B cell (primary cell): ENCODE results near the gene AXIN1. TPM values are rescaled to one million over a fixed set of nuclear protein-coding genes. Genes with fewer than 3 reads are reported as not detected.

Experiments used
- ATAC-seq: fragments of 200-7000 bp; cut with Tn5 transposase; one replicate; pipeline ENCODE4 v1.10.0; 2021; ENCODE audit warnings: low read depth, mild to moderate bottlenecking, moderate number of reproducible peaks, moderate library complexity
- CTCF ChIA-PET: fragments of 350-600 bp; sonication (Branson Sonifier 250); formaldehyde crosslinking; loops from one replicate; lab custom pipeline; 2021; ENCODE audit warnings: antibody characterized with exemption, inconsistent platforms; lab: Charles Lee
- POLR2A ChIA-PET: fragments of 350-600 bp; sonication (Branson Sonifier 250); formaldehyde crosslinking; loops from one replicate; lab custom pipeline; 2021; ENCODE audit warnings: antibody characterized with exemption; lab: Charles Lee
- DNase-seq: peaks from one replicate; pipeline ENCODE4 v3.0.0; 2013
- H2AFZ ChIP-seq: 2 replicates; pipeline ENCODE4 v1.6.1; 2012; ENCODE audit warnings: mild to moderate bottlenecking, low read depth, low read length; ENCODE audit not compliant: insufficient read depth, poor library complexity, severe bottlenecking
- H3K27ac ChIP-seq, 2 donors: 1 replicate in 1 of 2; 2 replicates in 1 of 2; pipeline ENCODE4 v1.5.1; 2012 to 2013; ENCODE audit warnings: low read length in 2 of 2, mild to moderate bottlenecking in 2 of 2, moderate library complexity in 1 of 2
- H3K27me3 ChIP-seq, 4 experiments: fragments of 200-600 bp in 1 of 4; sonication (generic) in 1 of 4; replicated peaks in 1 of 4; 1 replicate in 2 of 4; 2 replicates in 2 of 4; pipeline versions ENCODE4 v1.6.1 to v1.7.0; 2013 to 2016; ENCODE audit warnings: low read length in 3 of 4, mild to moderate bottlenecking in 2 of 4, mixed read lengths in 1 of 4, moderate library complexity in 1 of 4; ENCODE audit not compliant: insufficient read depth in 4 of 4, control insufficient read depth in 3 of 4; ENCODE audit errors: control extremely low read depth in 1 of 4
- H3K36me3 ChIP-seq, 2 experiments: replicated peaks in 1 of 2; 1 replicate in 1 of 2; 2 replicates in 1 of 2; pipeline versions ENCODE4 v1.6.1 to v1.7.1; 2013; ENCODE audit warnings: low read length in 1 of 2; ENCODE audit not compliant: insufficient read depth in 2 of 2, control insufficient read depth in 1 of 2; ENCODE audit errors: control extremely low read depth in 1 of 2, extremely low read depth in 1 of 2
- H3K4me1 ChIP-seq, 2 donors: fragments of 200-600 bp in 1 of 2; sonication (generic) in 1 of 2; 1 replicate in 1 of 2; 2 replicates in 1 of 2; pipeline versions ENCODE4 v1.5.1 to v1.6.1; 2013 to 2017; ENCODE audit warnings: low read length in 2 of 2; ENCODE audit not compliant: control insufficient read depth in 2 of 2, insufficient read depth in 2 of 2
- H3K4me2 ChIP-seq: replicated peaks from 2 replicates; pipeline ENCODE3; 2012; ENCODE audit warnings: mild to moderate bottlenecking, low read depth, low read length; ENCODE audit not compliant: poor library complexity, severe bottlenecking
- H3K4me3 ChIP-seq, 5 experiments: fragments of 200-600 bp in 1 of 5; sonication (generic) in 1 of 5; 1 replicate in 3 of 5; 2 replicates in 2 of 5; pipeline versions ENCODE4 v1.5.1 to v1.7.0; 2011 to 2016; ENCODE audit warnings: low read length in 4 of 5, mild to moderate bottlenecking in 4 of 5, low read depth in 2 of 5, control low read depth in 1 of 5, moderate library complexity in 1 of 5; ENCODE audit not compliant: insufficient read depth in 1 of 5; ENCODE audit errors: control extremely low read depth in 1 of 5, extremely low read depth in 1 of 5
- H3K79me2 ChIP-seq: fragments of 200-600 bp; sonication (generic); one replicate; pipeline ENCODE4 v1.6.0; 2016; ENCODE audit warnings: low read length; ENCODE audit not compliant: control insufficient read depth, insufficient read depth
- H3K9ac ChIP-seq: fragments of 200-600 bp; sonication (generic); 2 replicates; pipeline ENCODE4 v1.6.1; 2017; ENCODE audit warnings: mild to moderate bottlenecking, low read length, moderate library complexity
- H3K9me3 ChIP-seq, 3 donors: one replicate each; pipeline versions ENCODE4 v1.6.1 to v1.7.1; 2013; ENCODE audit warnings: low read length in 2 of 3; ENCODE audit not compliant: control insufficient read depth in 2 of 3, insufficient read depth in 1 of 3; ENCODE audit errors: control extremely low read depth in 1 of 3
- H4K20me1 ChIP-seq: 2 replicates; pipeline ENCODE4 v1.6.0; 2012; ENCODE audit warnings: mild to moderate bottlenecking, low read length; ENCODE audit not compliant: insufficient read depth, control insufficient read depth, poor library complexity, severe bottlenecking
- H3K27ac Mint-ChIP-seq: one replicate; pipeline ENCODE4 v1.8.0; 2021; ENCODE audit warnings: mixed read lengths
- H3K27me3 Mint-ChIP-seq: one replicate; pipeline ENCODE4 v1.8.0; 2021; ENCODE audit warnings: mixed read lengths
- H3K4me1 Mint-ChIP-seq: one replicate; pipeline ENCODE4 v1.8.0; 2021; ENCODE audit warnings: mixed read lengths
- H3K4me3 Mint-ChIP-seq: one replicate; pipeline ENCODE4 v1.8.0; 2021; ENCODE audit warnings: mixed read lengths
- H3K9me3 Mint-ChIP-seq: one replicate; pipeline ENCODE4 v1.8.0; 2022; ENCODE audit warnings: mixed read lengths; ENCODE audit not compliant: insufficient read depth
- CTCF ChIP-seq: fragments of 200-600 bp; IDR thresholded peaks from one replicate; pipeline ENCODE4 v1.8.0; 2022; ENCODE audit warnings: antibody characterized with exemption, mild to moderate bottlenecking
- EZH2 ChIP-seq: IDR thresholded peaks from 2 replicates; pipeline ENCODE4 v1.6.1; 2012; ENCODE audit warnings: borderline replicate concordance, low read depth, mild to moderate bottlenecking, moderate library complexity, low read length; ENCODE audit not compliant: insufficient read depth, poor library complexity, severe bottlenecking
- WGBS: methylation state at CpG from one replicate; pipeline ENCODE4 v1.1.5; 2013; ENCODE audit warnings: missing lambda C conversion rate; ENCODE audit not compliant: insufficient coverage; 5-methylcytosine and 5-hydroxymethylcytosine counted together
- intact Hi-C: fragments of 100-400 bp; cut with micrococcal nuclease; formaldehyde crosslinking; loops from one replicate; pipeline ENCODE4 v1.10.0; 2022
- polyA plus RNA-seq: library from polyadenylated mRNA; depleted of rRNA; stranded (reverse); fragments of >200 nt; gene quantifications from 2 replicates; pipeline ENCODE4 v1.2.3, GENCODE V29; 2012
- total RNA-seq, 2 donors: library from RNA; stranded (reverse); fragments of 120-200 nt in 1 of 2; gene quantifications; 1 replicate in 1 of 2; 2 replicates in 1 of 2; pipeline versions ENCODE4 v1.2.3 to v1.2.4, GENCODE V29; 2013 to 2022

The AXIN1 gene
- total and polyA plus RNA-seq, 2 donors (not counting 1 experiment from before 2014, with no cell fraction given), result 39.0 to 40.8 TPM

- no peak overlapping the region for H3K4me3 ChIP-seq
- no peak overlapping the region for H3K27ac ChIP-seq
- WGBS, result no CpG with 5 or more reads among the region's 3 CpGs
- Mint-ChIP-seq H3K9me3 (no peaks in the 10 kb centered on the region), H3K27me3 (no peaks in the 10 kb centered on the region), H3K4me1 (peaks cover 29% of the 10 kb centered on the region), H3K4me3 (peak overlapping the region; percentile 92), H3K27ac (peak overlapping the region; percentile 93)
- H3K9me3 ChIP-seq, result peaks cover 0 to 11% (median 0%) of the 10 kb centered on the region in 3 donors
- H4K20me1 ChIP-seq, result peaks cover 7% of the 10 kb centered on the region
- intact Hi-C loops, result loop anchor here (1.0 kb wide), 1 partner anchor 13 kb away; no protein-coding TSS in a partner anchor
- no peak for TF ChIP-seq CTCF
- no peak for TF ChIP-seq EZH2
- no peaks in the 10 kb centered on the region for H3K27me3 ChIP-seq
- ChIA-PET POLR2A (interaction anchor here (0.6 to 1.0 kb wide), 2 partner anchors 14 to 59 kb away, joined by 6 to 8 read pairs; no protein-coding TSS in a partner anchor), CTCF (interaction anchor here (1.2 kb wide), 1 partner anchor 12 kb away, joined by 3 read pairs; no protein-coding TSS in a partner anchor)
- peak overlapping the region; percentile 79 for H3K4me2 ChIP-seq
- no peak for DNase-seq
- H3K9ac ChIP-seq, result no peak overlapping the region
- peaks cover 26 to 36% of the 10 kb centered on the region in 2 donors for H3K4me1 ChIP-seq
- no peak overlapping the region for H2AFZ ChIP-seq
- peaks cover 0 to 6% of the 10 kb centered on the region in 2 experiments for H3K36me3 ChIP-seq
- ATAC-seq, result no peak
- H3K79me2 ChIP-seq, result no peaks in the 10 kb centered on the region
Measured at GRCh38 chr16:396199-396598, 43.7 kb upstream of the AXIN1 start.

GRCh38 chr16:392450-393030 lies 40.0 kb upstream of the AXIN1 start:
- Histone ChIP-seq H2AFZ (no peak overlapping the region), H3K27me3 (no peaks in the 10 kb centered on the region), H3K27ac (no peak overlapping the region), H3K79me2 (no peaks in the 10 kb centered on the region), H4K20me1 (no peaks in the 10 kb centered on the region), H3K9me3 (peaks cover 0 to 11% (median 0%) of the 10 kb centered on the region in 3 donors), H3K4me2 (no peak overlapping the region), H3K36me3 (no peaks in the 10 kb centered on the region), H3K4me3 (no peak overlapping the region), H3K4me1 (peaks cover 13 to 23% of the 10 kb centered on the region in 2 donors), H3K9ac (no peak overlapping the region)
- peak overlapping the region; percentile 3 for H3K27ac Mint-ChIP-seq
- no peak for ATAC-seq
- WGBS, result 77% methylated on average over 4 of the region's 7 CpGs
- H3K27me3 Mint-ChIP-seq, result no peaks in the 10 kb centered on the region
- H3K4me3 Mint-ChIP-seq, result no peak overlapping the region
- DNase-seq, result no peak
- intact Hi-C loops, result loop anchor here (5.0 kb wide), 2 partner anchors 95 to 275 kb away; partner anchors contain the start of gene RHOT2
- ChIA-PET CTCF (interaction anchor here (0.6 to 2.6 kb wide), 6 partner anchors 9 to 184 kb away, joined by 3 to 19 read pairs (median 4); partner anchors contain the start of genes DECR2, LUC7L and NHLRC4), POLR2A (interaction anchor here (0.6 to 1.3 kb wide), 3 partner anchors 9 to 169 kb away, joined by 3 to 9 read pairs (median 5); partner anchors contain the start of gene DECR2)
- no peak for TF ChIP-seq CTCF
- TF ChIP-seq EZH2, result no peak
- peaks cover 16% of the 10 kb centered on the region for H3K4me1 Mint-ChIP-seq
- H3K9me3 Mint-ChIP-seq, result no peaks in the 10 kb centered on the region
